A673 (cell line): ENCODE data around the gene ANKRD40CL.

Experiments
- EZH2 ChIP-seq: fragments of 200-600 bp; sonication (generic); IDR thresholded peaks from 2 replicates; pipeline ENCODE4 v1.6.1; 2017; ENCODE audit warnings: borderline replicate concordance, low read depth, mild to moderate bottlenecking, mixed read lengths, antibody characterized with exemption, low read length; ENCODE audit not compliant: poor library complexity, severe bottlenecking
- TF ChIP-seq, protein P1 (sequence below): fragments of 300-800, 200-600 bp; sonication (generic); conservative IDR thresholded peaks from 2 replicates; pipeline ENCODE4 v1.5.1; 2017; ENCODE audit warnings: low read depth, mild to moderate bottlenecking, antibody characterized with exemption, low read length, moderate library complexity, mixed read lengths

DNA sequence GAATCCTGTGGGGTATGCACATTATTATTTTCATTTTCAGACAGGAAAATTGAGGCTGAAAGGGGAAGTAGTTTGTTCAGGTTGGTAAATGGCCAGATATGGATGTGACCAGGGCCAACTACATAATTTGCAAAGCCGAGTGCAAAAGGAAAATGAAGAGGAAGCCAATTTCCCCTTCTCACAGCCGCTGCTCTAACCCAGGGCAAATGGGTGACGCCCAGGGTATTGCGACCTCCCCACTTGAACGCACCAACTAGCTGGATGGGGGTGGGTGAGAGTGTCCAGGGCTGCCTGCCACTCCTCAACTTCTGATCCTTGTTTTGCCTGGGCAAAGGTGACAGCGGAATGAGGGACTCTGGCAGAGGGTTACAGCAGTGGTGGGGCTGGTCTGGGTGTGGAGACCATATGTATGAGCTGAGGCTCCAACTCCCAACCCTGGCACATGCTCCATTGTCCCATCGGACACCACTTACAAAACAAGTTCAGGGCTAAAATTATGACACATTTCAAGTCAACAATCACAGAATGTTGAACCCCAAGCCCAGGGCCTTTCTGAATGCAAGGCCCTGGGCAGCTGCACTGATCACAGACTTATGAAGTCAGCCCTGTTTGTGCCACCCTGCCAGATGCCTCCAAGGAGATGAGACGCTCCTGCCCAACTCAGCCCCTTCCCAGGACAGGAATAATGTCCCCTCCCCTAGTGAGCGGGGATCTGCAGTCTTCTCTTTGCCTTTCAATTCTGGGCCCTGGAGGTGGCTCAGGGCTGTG is 1.7 kb downstream of the ANKRD40CL start:
- no peak for TF ChIP-seq EZH2
- TF ChIP-seq, protein P1, sequence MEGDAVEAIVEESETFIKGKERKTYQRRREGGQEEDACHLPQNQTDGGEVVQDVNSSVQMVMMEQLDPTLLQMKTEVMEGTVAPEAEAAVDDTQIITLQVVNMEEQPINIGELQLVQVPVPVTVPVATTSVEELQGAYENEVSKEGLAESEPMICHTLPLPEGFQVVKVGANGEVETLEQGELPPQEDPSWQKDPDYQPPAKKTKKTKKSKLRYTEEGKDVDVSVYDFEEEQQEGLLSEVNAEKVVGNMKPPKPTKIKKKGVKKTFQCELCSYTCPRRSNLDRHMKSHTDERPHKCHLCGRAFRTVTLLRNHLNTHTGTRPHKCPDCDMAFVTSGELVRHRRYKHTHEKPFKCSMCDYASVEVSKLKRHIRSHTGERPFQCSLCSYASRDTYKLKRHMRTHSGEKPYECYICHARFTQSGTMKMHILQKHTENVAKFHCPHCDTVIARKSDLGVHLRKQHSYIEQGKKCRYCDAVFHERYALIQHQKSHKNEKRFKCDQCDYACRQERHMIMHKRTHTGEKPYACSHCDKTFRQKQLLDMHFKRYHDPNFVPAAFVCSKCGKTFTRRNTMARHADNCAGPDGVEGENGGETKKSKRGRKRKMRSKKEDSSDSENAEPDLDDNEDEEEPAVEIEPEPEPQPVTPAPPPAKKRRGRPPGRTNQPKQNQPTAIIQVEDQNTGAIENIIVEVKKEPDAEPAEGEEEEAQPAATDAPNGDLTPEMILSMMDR = no peak
